HG03066 (cell line): ENCODE results near the gene BCAS3.
A peak's percentile ranks its signal among the peaks of the same experiment; 100 is the strongest.
"Not testable (repeated sequence)": the region's sequence is repeated elsewhere in the genome, so short reads cannot be mapped to it uniquely, and the experiment has no call there.

ENCODE experiments used
- ATAC-seq: cut with Tn5 transposase; IDR thresholded peaks from one replicate; pipeline ENCODE4 v1.9.1; 2021; ENCODE audit warnings: low read depth; ENCODE audit not compliant: unreplicated experiment

The BCAS3 gene

DNA sequence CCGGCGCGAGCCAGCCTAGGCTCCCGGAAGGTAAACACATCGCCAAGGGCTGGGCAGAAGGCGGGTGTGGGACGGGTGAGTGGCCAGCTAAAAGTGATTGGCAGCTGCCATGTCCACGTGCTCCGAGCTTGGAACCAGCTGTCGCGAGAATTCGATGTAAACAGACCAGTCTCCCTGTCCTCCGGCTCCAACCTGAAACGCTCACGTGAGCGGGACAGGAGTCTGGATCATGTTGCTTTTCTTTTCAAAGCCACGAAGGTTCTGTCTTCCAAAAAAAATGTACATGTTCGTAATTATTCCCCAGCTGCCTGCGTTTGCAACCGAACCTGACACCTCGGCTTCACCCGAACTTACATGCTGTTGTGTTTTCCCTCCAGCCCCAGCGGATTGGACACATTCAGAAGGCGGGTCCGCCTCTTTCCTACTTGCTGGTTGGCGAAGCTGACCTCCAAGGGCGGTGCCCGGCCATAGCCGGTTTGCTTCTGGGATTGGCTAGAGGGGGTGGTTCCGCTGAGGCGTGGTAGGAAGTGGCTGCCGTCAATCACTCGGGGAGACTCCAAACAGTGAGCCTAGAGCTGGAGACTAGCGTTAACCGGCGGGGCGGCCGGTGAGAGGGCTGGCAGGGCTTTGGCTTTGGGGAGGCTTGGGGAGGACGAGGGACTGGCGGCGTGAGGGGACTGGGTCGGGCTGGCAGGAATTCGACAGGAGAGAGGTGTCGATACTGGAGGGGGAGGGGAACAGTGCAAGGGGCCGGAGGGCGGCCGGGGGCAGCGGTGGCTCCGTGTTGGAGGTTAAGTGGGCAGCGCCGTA, at the start of gene BCAS3:
TSS of gene BCAS3 (plus strand) at position 544 of the 810 bp plus-strand sequence.
- peak; percentile 97 for ATAC-seq

GRCh38 chr17:60628252-60628889, 49.3 kb upstream of the BCAS3 start:
- ATAC-seq, result no peak

DNA sequence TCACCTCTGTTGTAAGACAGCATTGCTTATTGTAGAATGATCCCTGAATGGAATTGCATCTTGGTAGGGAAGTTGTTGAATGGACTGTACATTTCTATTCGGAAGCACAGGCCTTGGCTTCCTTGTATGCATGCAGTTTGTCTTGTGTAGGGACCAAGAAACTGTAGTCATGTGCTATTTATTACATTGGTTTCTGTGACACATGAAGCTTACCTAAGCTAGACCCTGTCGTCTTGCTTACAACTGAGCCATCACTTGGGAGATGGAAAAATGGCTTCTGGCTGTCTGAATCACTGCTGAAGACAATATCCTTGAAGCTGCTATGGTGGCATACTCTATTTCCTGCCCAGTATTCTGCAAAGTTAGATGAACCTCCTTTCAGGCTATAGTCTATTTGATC, 48.5 kb upstream of the BCAS3 start:
- no peak for ATAC-seq

DNA sequence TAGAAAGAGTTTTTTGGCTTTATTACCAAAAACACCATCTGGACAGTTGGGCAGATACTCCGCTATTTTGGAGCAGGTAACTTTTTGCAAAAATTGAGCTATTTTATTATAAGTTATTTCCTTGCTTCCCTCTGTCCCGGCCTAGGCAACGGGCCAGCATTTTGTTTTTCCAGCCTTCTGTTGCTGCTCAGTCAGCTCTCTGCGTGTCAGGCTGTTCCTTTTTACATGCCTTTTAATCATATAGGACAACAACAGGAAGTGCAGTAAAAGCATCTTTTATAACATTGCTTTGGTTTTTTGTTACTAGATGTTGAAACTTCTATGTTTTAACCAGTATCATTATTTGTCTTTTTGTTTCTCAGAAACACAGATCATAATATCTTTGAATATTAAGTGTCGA, 47.3 kb upstream of the BCAS3 start:
- no peak for ATAC-seq

DNA sequence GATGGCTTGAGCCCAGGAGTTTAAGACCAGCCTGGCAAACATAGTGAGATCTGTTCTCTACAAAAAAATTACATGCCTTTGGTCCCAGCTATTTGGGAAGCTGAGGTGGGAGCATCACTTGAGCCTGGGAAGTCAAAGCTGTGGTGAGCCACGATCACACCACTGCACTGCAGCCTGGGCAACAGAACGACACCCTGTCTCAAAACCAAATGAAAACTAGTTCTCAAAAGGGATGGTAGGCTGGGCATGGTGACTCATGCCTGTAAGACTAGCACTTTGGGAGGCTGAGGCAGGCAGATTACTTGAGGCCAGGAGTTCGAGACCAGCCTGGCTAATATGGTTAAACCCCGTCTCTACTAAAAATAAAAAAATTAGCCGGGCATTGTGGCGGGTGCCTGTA, 46.5 kb upstream of the BCAS3 start:
- no peak for ATAC-seq

- ATAC-seq, result no peak
Observed at GRCh38 chr17:60637683-60638082, 40.0 kb upstream of the BCAS3 start.

GRCh38 chr17:60639019-60639330, 38.7 kb upstream of the BCAS3 start:
- no peak for ATAC-seq

GRCh38 chr17:60640503-60640902, 37.1 kb upstream of the BCAS3 start:
- no peak for ATAC-seq

DNA sequence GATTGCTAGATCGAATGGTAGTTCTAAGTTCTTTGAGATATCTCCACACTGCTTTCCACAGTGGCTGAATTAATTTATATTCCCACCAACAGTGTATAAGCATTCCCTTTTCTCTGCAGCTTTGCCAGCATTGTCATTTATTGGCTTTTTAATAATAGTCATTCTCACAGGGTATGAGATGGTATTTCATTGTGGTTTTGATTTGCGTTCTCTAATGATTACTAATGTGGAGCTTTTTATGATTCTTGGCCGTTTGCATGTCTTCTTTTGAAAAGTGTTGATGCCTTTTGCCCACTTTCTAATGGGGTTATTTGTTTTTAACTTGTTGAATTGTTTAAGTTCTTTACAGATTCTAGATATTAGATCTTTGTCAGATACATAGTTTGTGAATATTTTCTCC, 36.5 kb upstream of the BCAS3 start:
- no peak for ATAC-seq

DNA sequence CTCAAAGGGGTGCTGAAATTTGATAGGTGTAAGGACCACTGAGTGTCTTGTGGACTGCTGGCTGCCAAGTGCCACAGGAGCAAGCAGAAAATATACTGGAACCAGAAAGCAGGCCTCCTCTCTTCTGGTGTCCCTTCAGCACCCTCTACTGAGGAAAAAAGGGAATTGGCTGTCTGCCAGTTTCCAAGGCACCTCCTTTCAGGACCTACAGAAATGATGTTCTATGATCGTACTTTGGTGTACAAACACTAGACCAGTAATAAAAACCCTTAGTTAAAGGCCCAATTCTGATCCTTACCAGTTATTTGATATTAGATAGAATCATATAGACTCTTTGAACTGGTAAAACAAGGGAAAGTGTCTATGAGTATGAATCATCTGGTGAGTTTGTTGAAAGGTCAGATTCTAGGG, 35.8 kb upstream of the BCAS3 start:
- ATAC-seq, result no peak

DNA sequence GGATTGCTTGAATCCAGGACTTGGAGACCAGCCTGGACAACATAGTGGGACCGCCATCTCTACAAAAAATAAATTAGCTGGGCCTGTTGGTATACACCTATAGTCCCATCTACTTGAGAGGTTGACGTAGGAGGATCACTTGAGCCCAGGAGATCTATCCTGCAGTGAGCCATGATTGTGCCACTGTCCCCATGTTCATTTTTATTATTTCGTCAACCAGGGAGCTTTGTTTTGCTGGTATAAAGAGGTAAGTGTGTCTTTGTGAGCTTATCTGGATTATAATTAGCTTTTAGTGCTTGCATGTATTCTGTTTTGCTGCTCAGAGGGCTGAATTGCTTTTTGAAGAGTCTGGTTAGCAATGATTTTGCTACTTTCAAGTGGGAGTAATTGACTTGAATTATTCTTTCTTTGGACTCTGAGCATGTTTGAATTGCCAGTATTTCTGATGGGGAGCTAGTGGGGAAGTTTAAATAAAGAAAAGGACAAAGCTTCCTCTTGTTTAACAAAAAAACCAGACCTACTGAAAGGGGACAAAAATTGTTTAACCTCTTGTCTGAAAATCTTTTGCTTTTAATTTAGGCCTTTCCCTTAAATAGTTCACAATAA, 31.6 kb upstream of the BCAS3 start:
- ATAC-seq, result no peak

- ATAC-seq, result no peak
Observed at GRCh38 chr17:60646701-60647100, 30.9 kb upstream of the BCAS3 start.

DNA sequence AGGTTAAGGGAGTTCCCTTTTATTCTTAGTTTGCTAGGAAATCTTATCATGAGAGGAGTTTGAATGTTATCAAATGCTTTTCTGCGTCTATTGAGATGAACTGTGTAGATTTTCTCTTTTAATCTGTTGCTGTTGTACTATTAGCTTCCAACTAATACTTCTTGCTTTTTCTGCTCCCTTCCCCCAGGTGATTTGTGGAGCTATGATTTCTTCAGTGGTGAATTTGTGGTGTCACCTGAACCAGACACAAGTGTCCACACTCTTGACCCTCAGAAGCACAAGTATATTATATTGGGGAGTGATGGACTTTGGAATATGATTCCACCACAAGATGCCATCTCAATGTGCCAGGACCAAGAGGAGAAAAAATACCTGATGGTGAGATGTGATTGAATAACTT, 29.9 kb upstream of the BCAS3 start:
- no peak for ATAC-seq

- ATAC-seq, result peak; percentile 88
Observed at GRCh38 chr17:60652454-60653247, 25.0 kb upstream of the BCAS3 start.

DNA sequence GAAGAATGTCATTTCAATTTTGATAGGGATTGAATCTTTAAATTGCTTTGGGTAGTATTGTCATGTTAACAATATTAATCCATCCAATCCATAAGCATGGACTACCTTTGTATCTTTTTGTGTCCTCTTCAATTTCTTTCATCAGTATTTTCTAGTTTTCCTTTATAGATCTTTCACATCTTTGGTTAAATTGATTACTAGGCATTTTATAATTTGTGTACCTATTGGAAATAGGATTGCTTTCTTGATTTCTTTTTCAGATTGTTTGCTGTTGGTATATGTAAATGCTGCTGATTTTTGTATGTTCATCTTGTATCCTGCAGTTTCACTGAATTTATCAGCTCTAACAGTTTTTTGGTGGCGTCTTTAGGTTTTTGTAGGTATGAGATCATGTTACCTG, 24.1 kb upstream of the BCAS3 start:
- no peak for ATAC-seq

DNA sequence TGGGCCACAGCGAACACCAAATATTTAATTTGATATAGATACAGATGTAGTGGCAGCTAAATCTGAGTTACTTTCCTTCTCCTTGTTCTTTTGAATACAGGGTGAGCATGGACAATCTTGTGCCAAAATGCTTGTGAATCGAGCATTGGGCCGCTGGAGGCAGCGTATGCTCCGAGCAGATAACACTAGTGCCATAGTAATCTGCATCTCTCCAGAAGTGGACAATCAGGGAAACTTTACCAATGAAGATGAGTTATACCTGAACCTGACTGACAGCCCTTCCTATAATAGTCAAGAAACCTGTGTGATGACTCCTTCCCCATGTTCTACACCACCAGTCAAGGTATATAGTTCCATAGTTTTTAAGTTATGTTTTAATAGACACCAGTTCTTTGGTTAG, 21.2 kb upstream of the BCAS3 start:
- ATAC-seq, result no peak

DNA sequence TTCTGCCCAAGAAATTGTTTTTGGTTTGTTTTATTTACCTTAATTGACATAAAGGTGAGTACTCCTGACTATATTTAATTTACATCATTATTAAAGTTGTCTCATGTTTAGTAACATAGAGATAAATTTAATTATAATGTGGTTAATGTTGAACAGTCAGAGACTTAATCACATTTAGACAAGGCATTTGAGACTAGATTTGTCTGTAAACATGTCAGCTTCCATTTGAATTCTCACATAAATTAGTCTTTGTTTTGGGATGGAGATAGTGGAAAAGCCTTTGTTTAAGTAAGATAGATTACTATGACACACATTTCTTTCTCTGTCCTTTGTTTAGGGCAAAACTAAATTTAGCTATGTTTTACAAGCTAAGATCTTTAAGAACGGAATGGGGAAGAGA, 18.5 kb upstream of the BCAS3 start:
- no peak for ATAC-seq

DNA sequence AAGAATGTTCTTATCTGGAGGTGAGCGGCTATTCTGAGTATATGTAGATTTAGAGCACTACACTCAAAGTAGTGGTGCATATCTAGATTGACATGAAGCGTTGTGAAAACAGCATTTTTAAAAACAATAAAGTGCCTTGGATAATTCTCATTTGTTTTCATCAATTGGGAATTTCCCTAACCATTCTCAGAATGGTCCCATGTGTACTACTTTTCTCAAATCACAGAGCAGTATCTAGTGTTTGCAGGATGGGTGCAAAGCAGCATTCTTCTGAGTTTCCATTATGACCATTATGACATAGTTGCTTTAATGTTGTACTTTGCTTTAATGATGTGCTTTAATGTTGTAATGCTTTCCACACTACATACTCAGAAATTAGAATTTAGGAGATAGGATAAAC, 16.2 kb upstream of the BCAS3 start:
- ATAC-seq, result no peak

DNA sequence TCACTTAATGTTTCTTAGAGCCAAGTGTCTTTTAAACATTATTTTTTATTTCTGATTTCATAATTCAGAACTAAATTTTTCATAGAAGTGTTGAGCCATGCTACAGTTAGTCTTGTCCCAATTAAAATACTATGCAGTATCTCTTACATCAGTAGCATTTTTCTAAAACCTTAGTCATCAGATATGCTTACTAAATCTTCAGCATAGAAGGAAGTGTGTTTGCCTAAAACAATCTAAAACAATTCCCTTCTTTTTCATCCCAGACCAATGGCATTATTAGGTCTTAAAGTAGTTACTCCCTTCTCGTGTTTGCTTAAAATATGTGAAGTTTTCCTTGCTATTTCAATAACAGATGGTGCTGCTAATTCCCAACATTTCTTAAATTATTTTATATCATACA, 13.6 kb upstream of the BCAS3 start:
- no peak for ATAC-seq

DNA sequence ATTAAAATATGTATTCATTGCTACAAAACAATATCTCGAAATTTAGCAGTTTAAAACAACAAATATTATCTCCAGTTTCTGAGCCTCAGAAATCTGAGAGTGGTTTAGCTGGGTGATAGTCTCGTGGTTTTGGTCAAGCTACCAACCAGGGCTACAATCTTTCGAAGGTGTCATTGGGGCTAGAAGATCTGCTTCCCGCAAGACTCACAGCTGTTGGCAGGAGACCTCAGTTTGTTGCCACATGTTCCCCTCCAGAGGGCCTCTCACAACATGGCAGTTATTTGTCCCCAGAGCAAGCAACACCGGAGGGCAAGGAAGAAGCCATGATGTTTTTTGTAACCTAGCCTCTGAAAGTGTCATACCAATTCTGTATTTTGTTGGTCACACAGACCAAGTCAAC, 12.0 kb upstream of the BCAS3 start:
- ATAC-seq, result no peak

DNA sequence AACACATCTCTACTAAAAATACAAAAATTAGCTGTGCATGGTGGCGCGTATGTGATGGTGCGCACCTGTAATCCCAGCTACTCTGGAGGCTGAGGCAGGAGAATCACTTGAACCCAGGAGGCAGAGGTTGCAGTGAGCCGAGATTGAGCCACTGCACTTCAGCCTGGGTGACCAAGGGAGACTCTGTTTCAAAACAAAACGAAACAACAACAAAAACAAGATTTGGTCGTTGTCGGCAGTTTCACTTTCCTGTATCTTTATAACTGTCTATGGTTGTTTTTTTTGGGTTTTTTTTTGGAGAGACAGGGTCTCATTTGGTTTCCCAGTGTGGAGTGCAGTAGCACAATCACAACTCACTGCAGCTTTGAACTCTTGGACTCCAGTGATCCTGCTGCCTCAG, 8.9 kb upstream of the BCAS3 start:
- ATAC-seq, result not testable (repeated sequence)
